ENCODE data around the gene S1PR1. TPM values are rescaled to one million over a fixed set of nuclear protein-coding genes. Genes with fewer than 3 reads are reported as not detected.

The S1PR1 gene
- total RNA-seq, 4 donors from 2014 or later = 2.8 to 31.1 (median 10.3) TPM

DNA sequence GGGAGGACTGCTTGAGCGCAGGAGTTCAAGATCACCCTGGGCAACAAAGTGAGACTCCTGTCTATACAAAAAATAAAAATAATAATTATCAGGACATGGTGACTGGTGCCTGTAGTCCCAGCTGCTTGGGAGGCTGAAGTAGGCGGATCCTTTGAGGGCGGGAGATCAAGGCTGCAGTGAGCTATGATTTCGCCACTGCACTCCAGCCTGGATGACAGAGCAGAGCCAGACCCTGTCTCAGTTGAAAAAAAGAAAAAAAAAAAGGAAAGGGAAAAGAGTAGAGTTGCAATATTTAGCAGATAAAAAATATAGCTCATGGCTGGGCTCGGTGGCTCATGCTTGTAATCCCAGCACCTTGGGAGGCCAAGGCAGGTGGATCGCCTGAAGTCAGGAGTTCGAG, 3.3 kb upstream of the S1PR1 start:
- DNase-seq = no peak
- WGBS, 2 donors = 78 to 85% methylated on average over 7 of the region's 7 CpGs
- no peak for TF ChIP-seq POLR2A (IDR thresholded peaks at IDR 0.05)
- no peak for TF ChIP-seq CTCF (IDR thresholded peaks at IDR 0.05)
- intact Hi-C loops (cut with DNase I) = no loop called here
- peaks cover 5 to 34% (median 19%) of the 10 kb centered on the region in 3 donors for H3K4me1 ChIP-seq
- H3K27ac ChIP-seq = no peak overlapping the region
- H3K9me3 ChIP-seq = no peaks in the 10 kb centered on the region
- H3K36me3 ChIP-seq = no peaks in the 10 kb centered on the region
- peaks cover 0 to 30% (median 0%) of the 10 kb centered on the region in 4 donors for H3K27me3 ChIP-seq
- no peak overlapping the region for H3K4me3 ChIP-seq

- intact Hi-C loops (cut with DNase I) = loop anchor here (5.0 kb wide), 1 partner anchor 313 kb away; no protein-coding TSS in a partner anchor
Observed at GRCh38 chr1:101235216-101235695, 1.6 kb upstream of the S1PR1 start.

GRCh38 chr1:101235696-101236515, 913 bp upstream of the S1PR1 start:
- peak overlapping the region; percentile 43 to 77 (median 58) for H3K4me3 ChIP-seq
- no peak for DNase-seq
- peak in 1 of 4 donors; percentile 29 for TF ChIP-seq POLR2A (IDR thresholded peaks at IDR 0.05)
- TF ChIP-seq CTCF (IDR thresholded peaks at IDR 0.05) = no peak
- H3K4me1 ChIP-seq = peaks cover 5 to 42% (median 19%) of the 10 kb centered on the region in 3 donors
- peak overlapping the region; percentile 68 to 90 (median 85) for H3K27ac ChIP-seq
- no peaks in the 10 kb centered on the region for H3K36me3 ChIP-seq
- H3K9me3 ChIP-seq = no peaks in the 10 kb centered on the region
- intact Hi-C loops (cut with DNase I) = loop anchor here (5.0 kb wide), 1 partner anchor 314 kb away; no protein-coding TSS in a partner anchor
- H3K27me3 ChIP-seq = peaks cover 0 to 41% (median 0%) of the 10 kb centered on the region in 4 donors
- 0 to 3% methylated on average over 13 to 33 of the region's 43 CpGs for WGBS, 2 donors

More at GRCh38 chr1:101235216-101235695, 1.6 kb upstream of the S1PR1 start:
- H3K27ac ChIP-seq = peak overlapping the region in 3 of 4 donors; percentile 82 to 90 (median 88)
- H3K9me3 ChIP-seq = no peaks in the 10 kb centered on the region
- DNase-seq = no peak
- TF ChIP-seq CTCF (IDR thresholded peaks at IDR 0.05) = no peak
- TF ChIP-seq POLR2A (IDR thresholded peaks at IDR 0.05) = no peak
- H3K4me1 ChIP-seq = peaks cover 5 to 42% (median 19%) of the 10 kb centered on the region in 3 donors
- H3K4me3 ChIP-seq = peak overlapping the region in 3 of 4 donors; percentile 56 to 77 (median 59)
- WGBS, 2 donors = 9 to 13% methylated on average over 6 of the region's 6 CpGs
- H3K27me3 ChIP-seq = peaks cover 0 to 41% (median 0%) of the 10 kb centered on the region in 4 donors
- H3K36me3 ChIP-seq = no peaks in the 10 kb centered on the region

DNA sequence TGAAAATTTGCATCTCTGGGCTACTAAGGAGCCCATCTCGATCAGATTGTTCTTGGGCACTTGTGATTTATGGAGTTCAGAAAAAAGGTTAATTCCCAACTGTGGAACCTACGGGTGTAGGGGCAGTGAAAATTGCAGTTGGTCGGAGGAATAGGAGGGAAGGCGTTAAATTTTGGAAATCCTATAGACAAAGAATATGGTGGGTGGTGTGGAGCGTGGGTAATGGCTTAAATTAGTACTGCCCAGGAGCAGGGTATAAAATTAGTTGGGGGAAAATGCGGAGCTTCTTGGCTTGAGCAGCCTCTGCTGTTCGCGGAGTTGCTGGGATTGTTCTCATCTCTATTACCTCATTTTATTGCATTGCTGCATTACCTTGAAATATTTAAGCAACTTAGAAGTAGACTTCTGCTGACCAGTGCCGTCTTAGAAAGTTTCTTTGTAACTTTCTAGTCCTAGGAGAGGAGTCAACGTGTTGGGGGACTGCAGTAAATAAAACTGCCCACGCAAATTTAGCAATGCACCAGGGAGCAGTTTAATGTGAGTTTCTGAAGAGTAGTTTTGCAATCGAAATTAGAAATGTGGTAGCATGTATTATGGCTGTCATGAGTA, 514 bp downstream of the S1PR1 start:
- intact Hi-C loops (cut with DNase I) = loop anchor here (5.0 kb wide), 1 partner anchor 315 kb away; no protein-coding TSS in a partner anchor
- no peak for DNase-seq
- Histone ChIP-seq H3K27ac (peak overlapping the region; percentile 71 to 88 (median 85)), H3K36me3 (no peaks in the 10 kb centered on the region), H3K27me3 (peaks cover 0 to 41% (median 0%) of the 10 kb centered on the region in 4 donors), H3K4me3 (peak overlapping the region; percentile 43 to 77 (median 58)), H3K4me1 (peaks cover 5 to 42% (median 19%) of the 10 kb centered on the region in 3 donors), H3K9me3 (no peaks in the 10 kb centered on the region)
- 0 to 2% methylated on average over 12 of the region's 12 CpGs for WGBS, 2 donors
- TF ChIP-seq POLR2A (IDR thresholded peaks at IDR 0.05) (no peak), CTCF (IDR thresholded peaks at IDR 0.05) (no peak)
